HFFc6 (cell line): ENCODE measurements around the gene EFNA2. TPM values are rescaled to one million over a fixed set of nuclear protein-coding genes. Genes with fewer than 3 reads are reported as not detected.

Experiments
- DNase-seq: peaks from one replicate; pipeline ENCODE4 v3.0.0-alpha.2; 2018
- H3K27ac Mint-ChIP-seq: 2 replicates; pipeline ENCODE4 v1.8.0; 2020; ENCODE audit warnings: mild to moderate bottlenecking, mixed read lengths
- H3K27me3 Mint-ChIP-seq: 2 replicates; pipeline ENCODE4 v1.8.0; 2021; ENCODE audit warnings: mild to moderate bottlenecking, moderate library complexity, mixed read lengths; ENCODE audit not compliant: insufficient read depth
- H3K36me3 Mint-ChIP-seq: 2 replicates; pipeline ENCODE4 v1.8.0; 2021; ENCODE audit warnings: low read depth, mixed read lengths
- H3K4me1 Mint-ChIP-seq: 2 replicates; pipeline ENCODE4 v1.8.0; 2020; ENCODE audit warnings: low read depth, mixed read lengths
- H3K4me3 Mint-ChIP-seq: 2 replicates; pipeline ENCODE4 v1.8.0; 2020; ENCODE audit warnings: mild to moderate bottlenecking, moderate library complexity, mixed read lengths
- H3K9me3 Mint-ChIP-seq: 2 replicates; pipeline ENCODE4 v1.8.0; 2020; ENCODE audit warnings: mild to moderate bottlenecking, mixed read lengths
- total RNA-seq, 6 experiments: library from RNA; stranded (reverse); fragmentation: NEBNext Ultra II Directional; extraction: Animal tissue kit (Norgen Biotek cat#: 25700); gene quantifications; 2 replicates in 1 of 6; 3 replicates in 5 of 6; pipeline ENCODE4 v1.2.3, GENCODE V29; 2021
- TF ChIP-seq, protein P1 (sequence below): fragments of 200-600 bp; sonication (generic); IDR thresholded peaks from 2 replicates; pipeline ENCODE4 v1.5.0; 2021; ENCODE audit warnings: antibody characterized with exemption, mild to moderate bottlenecking

Gene EFNA2
- total RNA-seq, 6 experiments from 2014 or later, result not detected

GRCh38 chr19:1239420-1239795 is 46.3 kb upstream of the EFNA2 start:
- Mint-ChIP-seq H3K9me3 (no peaks in the 10 kb centered on the region), H3K4me1 (peaks cover 21% of the 10 kb centered on the region), H3K4me3 (peak overlapping the region; percentile 78), H3K36me3 (no peaks in the 10 kb centered on the region), H3K27ac (0 out of 2 replicates have a peak overlapping the region, but pooled peaks have one; percentile 43), H3K27me3 (peaks cover 4% of the 10 kb centered on the region; the same call in 1 of the 2 replicates)
- TF ChIP-seq, protein P1, sequence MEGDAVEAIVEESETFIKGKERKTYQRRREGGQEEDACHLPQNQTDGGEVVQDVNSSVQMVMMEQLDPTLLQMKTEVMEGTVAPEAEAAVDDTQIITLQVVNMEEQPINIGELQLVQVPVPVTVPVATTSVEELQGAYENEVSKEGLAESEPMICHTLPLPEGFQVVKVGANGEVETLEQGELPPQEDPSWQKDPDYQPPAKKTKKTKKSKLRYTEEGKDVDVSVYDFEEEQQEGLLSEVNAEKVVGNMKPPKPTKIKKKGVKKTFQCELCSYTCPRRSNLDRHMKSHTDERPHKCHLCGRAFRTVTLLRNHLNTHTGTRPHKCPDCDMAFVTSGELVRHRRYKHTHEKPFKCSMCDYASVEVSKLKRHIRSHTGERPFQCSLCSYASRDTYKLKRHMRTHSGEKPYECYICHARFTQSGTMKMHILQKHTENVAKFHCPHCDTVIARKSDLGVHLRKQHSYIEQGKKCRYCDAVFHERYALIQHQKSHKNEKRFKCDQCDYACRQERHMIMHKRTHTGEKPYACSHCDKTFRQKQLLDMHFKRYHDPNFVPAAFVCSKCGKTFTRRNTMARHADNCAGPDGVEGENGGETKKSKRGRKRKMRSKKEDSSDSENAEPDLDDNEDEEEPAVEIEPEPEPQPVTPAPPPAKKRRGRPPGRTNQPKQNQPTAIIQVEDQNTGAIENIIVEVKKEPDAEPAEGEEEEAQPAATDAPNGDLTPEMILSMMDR, result no peak
- no peak for DNase-seq

DNA sequence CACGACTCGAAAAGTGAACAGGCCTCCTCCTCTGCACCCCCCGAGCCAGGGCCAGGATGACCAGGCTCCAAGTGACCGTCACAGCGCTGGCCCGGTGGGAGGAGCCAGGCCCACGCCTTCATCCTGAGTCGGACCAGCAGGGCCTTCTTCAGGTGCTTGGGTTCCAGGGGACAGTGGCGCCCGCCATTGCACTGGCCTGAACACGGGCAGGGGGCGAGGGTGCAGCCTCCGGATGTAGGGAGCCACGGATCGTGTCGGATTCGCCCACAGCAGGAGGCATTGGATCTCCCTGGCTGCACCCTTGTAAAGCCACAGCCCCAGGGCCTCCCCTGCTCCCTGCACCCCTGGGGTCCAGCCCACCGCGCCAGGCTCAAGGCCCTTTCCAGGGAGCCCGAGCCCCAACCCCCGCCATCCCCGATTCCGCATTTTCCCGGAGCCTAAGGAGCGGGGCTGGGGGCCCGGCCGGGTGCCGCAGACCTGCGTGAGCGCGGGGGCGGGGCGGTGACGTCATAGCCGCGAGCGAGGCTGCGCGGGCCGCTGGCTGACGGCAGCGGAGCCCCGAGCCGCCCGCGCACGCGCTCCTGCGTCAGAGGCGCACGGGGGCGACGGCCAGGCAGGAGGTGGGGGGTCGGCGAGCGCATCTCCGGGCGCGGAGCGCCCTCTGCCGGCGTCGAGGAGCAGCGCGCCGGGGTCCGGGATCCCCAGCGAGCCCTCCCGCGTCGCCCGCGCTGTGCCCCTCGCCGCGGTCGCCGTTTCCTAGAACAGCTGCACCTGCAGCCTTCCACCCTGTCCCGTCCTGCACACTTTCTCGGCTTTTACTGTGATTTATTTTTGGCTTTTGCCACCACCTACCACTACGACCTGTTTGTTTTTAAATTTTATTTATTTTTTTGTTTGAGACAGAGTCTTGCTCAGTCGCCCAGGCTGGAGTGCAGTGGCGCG is 45.6 kb upstream of the EFNA2 start:
- TF ChIP-seq, protein P1, result peak; percentile 97
- H3K9me3 Mint-ChIP-seq, result no peaks in the 10 kb centered on the region
- H3K4me3 Mint-ChIP-seq, result peak overlapping the region; percentile 84
- H3K36me3 Mint-ChIP-seq, result no peaks in the 10 kb centered on the region
- peaks cover 25% of the 10 kb centered on the region for H3K4me1 Mint-ChIP-seq
- H3K27me3 Mint-ChIP-seq, result peaks cover 4% of the 10 kb centered on the region; the same call in 1 of the 2 replicates
- H3K27ac Mint-ChIP-seq, result no peak overlapping the region; the same call in 1 of the 2 replicates
- peak; percentile 78 for DNase-seq

GRCh38 chr19:1240925-1241324 is 44.7 kb upstream of the EFNA2 start:
- TF ChIP-seq, protein P1, result no peak
- H3K9me3 Mint-ChIP-seq, result no peaks in the 10 kb centered on the region
- H3K36me3 Mint-ChIP-seq, result no peaks in the 10 kb centered on the region
- peak overlapping the region; percentile 87 for H3K27ac Mint-ChIP-seq
- peaks cover 25% of the 10 kb centered on the region for H3K4me1 Mint-ChIP-seq
- peaks cover 4% of the 10 kb centered on the region; the same call in 1 of the 2 replicates for H3K27me3 Mint-ChIP-seq
- H3K4me3 Mint-ChIP-seq, result peak overlapping the region; percentile 84
- no peak for DNase-seq

GRCh38 chr19:1241417-1242095 is 44.1 kb upstream of the EFNA2 start, which contains the start of gene ATP5F1D:
Gene ATP5F1D (plus strand): TSS chr19:1241751. CDS start chr19:1241851, 100 bp downstream.
- TF ChIP-seq, protein P1, result no peak
- Mint-ChIP-seq H3K9me3 (no peaks in the 10 kb centered on the region), H3K4me1 (peaks cover 25% of the 10 kb centered on the region), H3K27ac (peak within 1 kb of the TSS; percentile 87), H3K4me3 (peak within 1 kb of the TSS; percentile 84), H3K36me3 (no peaks in the 10 kb centered on the region), H3K27me3 (peaks cover 4% of the 10 kb centered on the region; the same call in 1 of the 2 replicates)
- peak; percentile 91 for DNase-seq

- peak overlapping the region; percentile 71 for H3K4me3 Mint-ChIP-seq
- H3K27me3 Mint-ChIP-seq, result peaks cover 4% of the 10 kb centered on the region; the same call in 1 of the 2 replicates
- peak overlapping the region; percentile 89 for H3K27ac Mint-ChIP-seq
- H3K36me3 Mint-ChIP-seq, result no peaks in the 10 kb centered on the region
- peak; percentile 71 for DNase-seq
- H3K4me1 Mint-ChIP-seq, result peaks cover 25% of the 10 kb centered on the region
- H3K9me3 Mint-ChIP-seq, result no peaks in the 10 kb centered on the region
- TF ChIP-seq, protein P1, result peak; percentile 96
Observed at GRCh38 chr19:1243768-1244692, 41.6 kb upstream of the EFNA2 start.
